NCI-H748 (cell line): ENCODE measurements around the gene AJM1.
"Not testable (repeated sequence)": the region's sequence is repeated elsewhere in the genome, so short reads cannot be mapped to it uniquely, and the experiment has no call there.

Experiments used
- DNase-seq: peaks from one replicate; lab custom pipeline; 2025; ENCODE audit not compliant: unreplicated experiment; lab: John Stamatoyannopoulos, UW

AJM1 gene

DNA sequence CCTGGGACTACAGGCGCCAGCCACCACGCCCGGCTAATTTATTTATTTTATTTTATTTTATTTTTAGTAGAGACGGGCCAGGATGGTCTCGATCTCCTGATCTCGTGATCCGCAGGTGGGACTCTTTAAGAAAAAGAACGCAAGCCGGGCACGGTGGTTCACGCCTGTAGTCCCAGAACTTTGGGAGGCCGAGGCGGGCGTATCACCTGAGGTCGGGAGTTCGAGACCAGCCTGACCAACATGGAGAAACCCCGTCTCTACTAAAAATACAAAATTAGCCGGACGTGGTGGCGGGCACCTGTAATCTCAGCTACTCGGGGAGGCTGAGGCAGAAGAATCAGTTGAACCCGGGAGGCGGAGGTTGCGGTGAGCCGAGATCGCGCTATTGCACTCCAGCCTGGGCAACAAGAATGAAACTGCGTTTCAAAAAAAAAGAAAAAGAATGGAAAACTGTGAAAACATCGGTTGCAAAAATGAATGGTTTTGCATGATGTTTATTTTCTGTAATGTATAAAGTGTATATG is 24.7 kb downstream of the AJM1 start:
- DNase-seq: not testable (repeated sequence)

DNA sequence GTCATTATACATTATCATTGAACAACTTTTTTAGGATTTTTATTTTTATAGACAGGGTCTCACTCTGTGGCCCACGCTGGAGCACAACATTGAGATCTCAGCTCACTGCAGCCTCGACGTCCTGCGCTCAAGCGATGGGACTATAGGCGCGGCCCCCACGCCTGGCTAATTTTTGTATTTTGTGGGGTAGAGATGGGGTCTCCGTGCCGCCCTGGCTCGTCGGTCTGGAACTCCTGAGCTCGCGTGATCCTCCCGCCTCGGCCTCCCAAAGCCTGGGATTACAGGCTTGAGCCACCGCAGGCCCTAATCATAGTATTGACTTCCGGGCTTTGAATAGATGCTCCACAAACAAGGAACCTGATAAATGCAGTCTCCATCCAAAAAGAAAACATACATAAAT is 25.2 kb downstream of the AJM1 start:
- no peak for DNase-seq

DNA sequence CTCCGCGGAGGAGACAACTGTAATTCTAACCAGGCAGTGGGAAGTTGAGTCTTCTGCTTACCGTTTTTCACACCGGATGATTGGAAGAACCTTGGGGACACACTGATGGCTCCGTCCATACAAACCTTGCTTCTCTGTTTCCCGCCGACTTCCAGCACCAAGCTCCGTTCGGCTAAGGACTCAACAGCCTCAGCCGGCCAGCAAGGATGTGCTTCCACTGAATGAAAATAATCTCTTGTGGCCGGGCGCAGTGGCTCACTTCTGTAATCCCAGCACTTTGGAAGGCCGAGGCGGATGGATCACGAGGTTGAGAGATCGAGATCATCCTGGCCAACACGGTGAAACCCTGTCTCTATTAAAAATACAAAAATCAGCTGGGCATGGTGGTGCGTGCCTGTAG is 25.6 kb downstream of the AJM1 start:
- DNase-seq: no peak

DNA sequence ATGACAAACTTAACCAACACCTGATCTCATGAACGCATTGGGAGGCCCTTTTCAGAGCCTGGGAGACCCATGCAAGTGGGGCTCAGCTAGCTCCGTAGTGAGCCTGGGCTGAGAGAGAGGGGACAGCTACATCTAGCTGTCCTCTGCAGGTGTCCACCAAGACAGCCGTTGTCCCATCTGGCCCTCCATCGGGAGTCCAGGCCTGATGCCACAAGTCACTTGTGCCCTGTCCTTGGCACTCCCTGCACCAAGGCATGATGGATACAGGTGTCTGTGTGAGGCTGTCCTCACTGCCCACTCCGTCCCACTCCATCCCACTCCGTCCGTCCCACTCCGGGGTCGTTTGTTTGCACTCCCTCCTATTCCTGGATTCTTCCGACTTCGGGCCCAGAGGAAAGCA is 26.4 kb downstream of the AJM1 start:
- no peak for DNase-seq

DNA sequence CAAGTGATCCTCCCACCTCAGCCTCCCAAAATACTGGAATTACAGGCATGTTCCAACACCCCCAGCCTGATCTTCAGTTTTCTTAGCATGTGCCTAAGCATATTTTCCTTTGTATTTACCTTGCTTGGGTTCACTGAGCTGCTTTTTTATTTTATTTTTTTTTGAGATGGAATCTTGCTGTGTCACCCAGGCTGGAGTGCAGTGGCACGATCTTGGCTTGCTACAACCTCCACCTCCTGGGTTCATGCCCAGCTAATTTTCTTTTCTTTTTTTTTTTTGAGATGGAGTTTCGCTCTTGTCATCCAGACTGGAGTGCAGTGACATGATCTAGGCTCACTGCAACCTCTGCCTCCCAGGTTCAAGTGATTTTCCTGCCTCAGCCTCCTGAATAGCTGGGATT is 27.3 kb downstream of the AJM1 start:
- DNase-seq: not testable (repeated sequence)

DNA sequence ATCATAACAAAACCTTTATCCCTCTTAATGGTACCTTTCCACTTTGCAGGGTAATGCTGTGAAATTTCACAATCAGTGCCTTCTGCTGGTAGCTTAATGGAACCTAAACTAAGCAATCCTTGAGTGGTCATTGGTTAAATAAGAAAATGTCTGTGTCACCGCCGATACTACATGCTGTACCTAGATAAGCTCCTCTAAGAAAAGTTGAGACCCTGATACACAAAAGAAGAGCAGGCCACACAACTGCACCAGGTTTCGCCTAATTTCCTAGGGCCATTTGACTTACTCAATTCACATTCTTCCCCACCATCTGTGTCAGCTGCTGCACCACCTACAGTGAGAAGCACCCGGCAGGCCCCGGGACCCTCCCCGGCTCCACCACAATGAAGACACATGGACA is 32.9 kb downstream of the AJM1 start:
- no peak for DNase-seq

DNA sequence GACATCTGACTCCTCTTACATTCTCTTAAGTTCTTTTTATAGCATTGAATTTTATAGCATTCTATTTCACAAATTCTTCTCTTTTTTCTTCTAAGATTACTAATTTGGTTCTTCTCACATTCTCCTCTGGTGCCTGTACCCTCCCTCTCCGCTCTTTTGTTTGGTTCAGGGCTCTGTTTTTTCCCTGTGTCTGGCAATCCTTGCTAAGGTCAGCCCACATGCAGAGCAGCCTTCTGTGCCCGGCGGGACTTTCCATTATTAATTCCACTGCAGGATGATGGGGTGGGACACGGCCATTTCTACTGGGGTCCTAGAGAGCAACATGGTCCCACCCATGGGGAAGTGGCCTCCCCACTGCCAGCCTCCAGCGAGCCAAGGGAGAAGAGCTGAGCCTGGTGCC is 34.2 kb downstream of the AJM1 start:
- DNase-seq: no peak

DNA sequence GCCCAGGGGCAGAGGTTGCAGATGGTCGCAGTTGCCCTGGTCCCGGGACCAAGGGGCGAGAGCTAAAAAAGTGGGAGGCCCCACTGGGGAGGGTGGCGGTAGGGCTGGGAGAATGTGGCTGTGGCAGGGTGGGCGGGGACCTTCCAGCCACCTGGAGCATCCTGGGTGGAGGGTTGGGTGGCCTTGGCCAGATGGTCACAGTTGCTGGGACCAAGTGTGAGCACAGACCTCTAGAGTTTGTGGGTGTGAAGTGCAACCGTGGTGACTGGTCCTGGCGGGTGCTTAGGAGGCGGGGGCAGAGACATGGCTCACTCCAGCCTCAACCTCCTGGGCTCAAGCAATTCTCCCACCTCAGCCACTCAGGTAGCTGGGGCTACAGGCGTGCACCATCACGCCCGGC is 38.4 kb downstream of the AJM1 start:
- no peak for DNase-seq

DNA sequence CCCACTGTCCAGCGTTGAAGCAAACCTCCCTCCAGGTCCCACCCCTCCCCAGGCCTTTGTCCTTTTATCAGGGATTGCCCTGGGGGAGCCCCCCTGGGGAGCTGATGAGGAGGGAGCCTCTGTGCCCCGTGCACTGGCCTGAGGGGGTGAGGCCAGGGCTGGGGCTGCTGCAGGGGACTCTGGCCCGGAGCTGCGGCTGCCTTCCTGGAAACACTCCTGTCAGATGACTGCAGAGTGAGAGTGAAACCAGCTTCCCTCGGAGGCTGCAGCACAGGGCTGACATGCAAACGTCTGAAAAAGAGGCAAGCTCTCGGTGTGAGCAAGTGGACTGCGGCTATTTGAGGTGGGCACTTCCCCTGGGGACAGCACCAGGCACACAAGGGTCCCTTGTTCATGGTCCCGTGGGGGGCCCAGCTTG is 39.4 kb downstream of the AJM1 start:
- DNase-seq: no peak

DNA sequence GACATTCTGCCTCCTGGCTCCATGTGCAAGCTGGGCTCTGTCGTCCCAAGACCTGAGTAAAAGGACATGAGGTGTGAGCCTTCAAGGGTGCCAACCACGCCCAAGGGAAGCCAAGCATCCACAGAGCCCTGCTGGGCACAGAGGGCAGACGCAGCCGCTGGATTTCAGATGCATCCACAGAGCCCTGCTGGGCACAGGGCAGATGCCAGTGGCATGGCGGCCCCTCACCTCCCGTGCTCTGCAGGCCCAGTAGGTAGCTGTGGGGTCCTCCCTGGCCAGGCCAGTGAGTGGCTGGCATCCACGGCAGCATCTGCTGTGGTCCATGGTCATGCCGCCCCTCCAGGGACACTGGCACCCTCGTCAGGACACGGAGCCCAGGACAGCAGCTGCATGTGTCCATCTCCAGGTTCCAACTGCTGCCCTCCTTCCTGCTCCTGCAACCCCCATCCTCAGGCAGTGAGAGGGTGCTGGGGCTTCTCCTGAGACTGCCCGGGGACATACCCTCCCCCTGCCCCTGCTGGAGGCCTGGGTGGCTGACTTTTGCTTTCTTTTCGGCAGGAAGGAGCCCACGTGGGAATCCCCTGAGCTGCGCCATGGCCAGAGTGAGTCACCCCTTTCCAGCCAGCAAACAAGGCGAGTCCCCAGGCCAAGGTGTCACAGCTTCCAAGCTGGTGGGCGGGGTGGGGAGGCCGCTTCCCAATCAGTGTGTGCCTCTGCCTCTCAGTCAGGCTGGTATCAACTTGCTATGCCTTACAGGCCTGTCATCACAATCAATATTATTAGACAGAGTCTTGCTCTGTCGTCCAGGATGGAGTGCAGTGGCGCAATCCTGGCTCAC is 40.0 kb downstream of the AJM1 start:
- peak; percentile 38 for DNase-seq

DNA sequence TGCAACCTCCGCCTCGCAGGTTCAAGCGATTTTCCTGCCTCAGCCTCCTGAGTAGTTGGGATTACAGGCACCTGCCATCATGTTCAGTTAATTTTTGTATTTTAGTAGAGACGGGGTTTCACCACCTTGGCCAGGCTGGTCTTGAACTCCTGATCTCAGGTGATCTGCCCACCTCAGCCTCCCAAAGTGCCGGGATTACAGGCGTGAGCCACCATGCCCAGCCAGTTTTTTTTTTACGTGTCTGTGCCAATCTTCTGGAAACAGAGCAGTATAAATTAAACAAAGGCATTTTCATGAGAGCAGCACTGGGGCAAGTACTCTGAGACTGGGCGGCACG is 40.6 kb downstream of the AJM1 start:
- DNase-seq: not testable (repeated sequence)

DNA sequence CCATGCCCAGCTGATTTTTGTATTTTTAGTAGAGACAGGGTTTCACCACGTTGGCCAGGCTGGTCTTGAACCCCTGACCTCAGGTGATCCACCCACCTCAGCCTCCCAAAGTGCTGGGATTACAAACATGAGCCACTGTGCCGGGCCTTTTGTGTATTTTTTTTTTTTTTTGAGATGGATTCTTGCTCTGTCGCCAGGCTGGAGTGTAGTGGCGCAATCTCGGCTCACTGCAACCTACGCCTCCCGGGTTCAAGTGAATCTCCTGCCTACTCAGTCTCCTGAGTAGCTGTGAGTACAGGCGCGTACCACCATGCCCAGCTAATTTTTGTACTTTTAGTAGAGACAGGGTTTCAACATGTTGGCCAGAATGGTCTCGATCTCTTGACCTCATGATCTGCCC is 41.4 kb downstream of the AJM1 start:
- DNase-seq: not testable (repeated sequence)

DNA sequence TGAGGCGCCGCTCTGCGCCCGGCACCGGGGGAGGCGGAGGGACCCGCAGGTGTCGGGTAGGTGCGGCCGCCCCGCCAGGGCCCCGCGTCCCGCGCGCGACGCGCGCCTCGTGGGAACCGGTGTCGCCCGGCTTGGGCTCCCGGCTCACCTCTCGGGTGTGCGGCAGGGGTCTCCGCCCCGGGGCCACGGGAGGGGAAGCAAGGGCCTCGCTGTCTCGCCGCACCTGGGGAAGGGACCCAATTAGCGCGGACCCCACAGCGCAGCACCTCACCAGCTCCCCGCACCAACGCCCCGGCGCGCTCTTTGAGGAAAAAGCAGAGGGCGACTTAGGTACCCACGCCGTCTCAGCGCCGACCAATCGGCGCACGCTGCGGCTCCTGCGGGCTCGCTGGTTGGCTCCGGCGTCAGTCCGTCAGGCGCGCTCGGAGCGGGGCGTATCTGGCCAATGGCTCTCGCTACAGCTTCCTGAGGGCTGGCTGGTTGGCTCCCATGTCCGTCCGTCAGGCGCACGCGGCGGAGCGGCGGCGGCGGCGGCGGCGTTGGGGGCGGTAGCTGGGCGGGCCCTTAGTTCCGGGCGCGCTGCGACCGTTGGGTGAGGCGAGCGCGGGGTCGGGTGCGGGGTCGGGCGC is 43.8 kb downstream of the AJM1 start, which contains the start of gene TRAF2:
TSS of gene TRAF2 (plus strand) at position 567 of the 629 bp plus-strand sequence. CDS start 12,225 bp downstream, outside the sequence.
- peak; percentile 99 for DNase-seq

DNA sequence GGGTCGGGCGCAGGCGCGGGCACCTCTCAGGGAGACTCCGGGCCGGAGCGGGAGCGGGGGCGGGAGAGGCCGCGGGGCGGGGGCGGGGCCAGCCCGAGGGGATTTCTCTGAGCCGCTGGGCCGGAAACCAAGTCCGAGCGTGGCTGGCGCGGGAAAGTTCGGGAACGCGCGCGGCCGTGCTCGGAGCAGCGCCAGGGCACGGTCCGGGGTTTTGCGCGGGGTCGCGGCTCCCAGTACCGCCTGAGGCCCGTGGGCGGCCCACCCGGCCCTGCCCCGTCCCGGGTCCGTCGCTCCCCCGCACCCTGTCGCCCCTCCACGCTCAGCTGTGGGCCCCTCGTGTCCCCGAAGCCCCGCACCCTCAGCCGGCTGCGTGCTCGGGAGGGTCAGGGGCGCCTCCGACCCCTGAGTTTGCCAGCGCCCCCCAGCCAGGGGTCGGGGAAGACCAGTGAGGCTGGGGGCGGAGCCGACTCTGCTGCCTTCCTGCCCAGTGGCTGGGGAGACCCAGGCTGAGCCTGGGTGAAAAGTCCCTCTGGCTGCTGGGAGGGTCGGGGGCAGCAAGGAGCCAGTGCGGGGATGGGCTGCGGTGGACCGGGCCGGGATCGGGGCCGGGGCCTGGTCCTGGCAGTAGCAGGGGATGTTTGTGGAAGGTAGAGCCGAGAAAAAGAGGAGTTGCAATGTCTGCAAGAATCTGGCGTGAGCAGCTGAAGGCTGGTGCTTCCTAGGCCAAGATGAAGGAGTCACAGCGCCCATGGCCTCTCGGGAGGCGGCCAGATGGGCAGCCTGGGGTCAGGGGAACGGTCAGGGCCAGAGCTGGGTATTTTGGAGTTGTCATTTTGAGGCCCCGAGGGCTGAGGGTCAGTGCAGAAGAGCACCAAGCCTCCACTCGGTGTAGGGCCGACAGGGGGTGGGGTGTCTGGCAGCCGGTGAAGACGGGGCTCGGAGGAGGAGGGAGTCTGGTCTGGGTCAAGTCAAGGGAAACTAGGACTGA is 44.6 kb downstream of the AJM1 start:
- peak; percentile 67 for DNase-seq

DNA sequence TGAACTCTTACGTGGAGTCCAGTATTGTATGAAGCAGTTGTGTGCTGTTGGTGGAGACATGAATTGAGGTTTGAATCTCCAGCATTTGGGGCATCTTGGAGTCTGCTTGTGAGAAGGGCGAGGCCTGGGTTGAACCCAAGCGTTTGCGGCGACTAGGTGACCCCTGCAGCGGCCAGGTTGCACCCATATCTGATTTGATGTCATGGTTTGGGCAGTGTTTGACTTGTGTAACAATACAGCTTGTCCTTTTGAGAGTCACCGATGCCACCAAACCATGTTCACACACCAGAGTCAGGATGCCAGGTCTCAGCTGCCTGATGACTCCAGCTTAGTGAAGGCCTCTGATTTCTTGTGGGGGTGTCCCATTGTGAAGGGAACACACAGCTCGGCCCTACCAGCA is 46.2 kb downstream of the AJM1 start:
- DNase-seq: no peak

DNA sequence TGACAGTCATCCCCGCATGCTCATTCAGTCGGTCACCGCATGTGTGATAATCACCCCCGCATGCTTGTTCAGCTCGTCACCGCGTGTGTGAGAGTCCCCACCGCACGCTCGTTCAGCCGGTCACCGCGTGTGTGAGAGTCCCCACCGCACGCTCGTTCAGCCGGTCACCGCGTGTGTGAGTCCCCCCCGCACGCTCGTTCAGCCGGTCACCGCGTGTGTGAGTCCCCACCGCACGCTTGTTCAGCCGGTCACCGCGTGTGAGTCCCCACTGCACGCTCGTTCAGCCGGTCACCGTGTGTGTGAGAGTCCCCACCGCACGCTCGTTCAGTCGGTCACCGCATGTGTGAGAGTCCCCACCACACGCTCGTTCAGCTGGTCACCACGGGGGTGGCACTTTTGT is 47.6 kb downstream of the AJM1 start:
- DNase-seq: no peak

DNA sequence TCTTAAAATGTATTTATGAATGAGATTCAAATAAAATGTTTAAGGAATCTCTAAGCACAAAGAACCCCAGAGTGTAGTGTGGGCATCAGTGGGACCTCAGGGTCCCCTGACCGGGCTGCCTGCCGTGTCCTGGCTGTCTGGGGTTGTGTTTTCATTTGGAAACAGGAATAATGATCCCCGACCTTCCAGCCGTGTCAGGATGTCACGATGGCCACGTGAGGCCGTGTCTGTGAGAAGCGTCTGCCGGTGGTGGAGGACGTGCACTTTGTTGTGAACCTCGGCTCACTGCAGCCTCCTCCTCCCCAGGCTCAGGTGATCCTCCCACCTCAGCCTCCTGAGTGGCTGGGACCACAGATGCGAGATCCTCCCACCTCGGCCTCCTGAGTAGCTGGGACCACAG is 48.4 kb downstream of the AJM1 start:
- DNase-seq: no peak
